Measurements from ENCODE around the gene CYP4B1. TPM values are rescaled to one million over a fixed set of nuclear protein-coding genes. Genes with fewer than 3 reads are reported as not detected.

Gene CYP4B1
- total RNA-seq, 4 donors from 2014 or later: 224 to 730 (median 336) TPM

DNA sequence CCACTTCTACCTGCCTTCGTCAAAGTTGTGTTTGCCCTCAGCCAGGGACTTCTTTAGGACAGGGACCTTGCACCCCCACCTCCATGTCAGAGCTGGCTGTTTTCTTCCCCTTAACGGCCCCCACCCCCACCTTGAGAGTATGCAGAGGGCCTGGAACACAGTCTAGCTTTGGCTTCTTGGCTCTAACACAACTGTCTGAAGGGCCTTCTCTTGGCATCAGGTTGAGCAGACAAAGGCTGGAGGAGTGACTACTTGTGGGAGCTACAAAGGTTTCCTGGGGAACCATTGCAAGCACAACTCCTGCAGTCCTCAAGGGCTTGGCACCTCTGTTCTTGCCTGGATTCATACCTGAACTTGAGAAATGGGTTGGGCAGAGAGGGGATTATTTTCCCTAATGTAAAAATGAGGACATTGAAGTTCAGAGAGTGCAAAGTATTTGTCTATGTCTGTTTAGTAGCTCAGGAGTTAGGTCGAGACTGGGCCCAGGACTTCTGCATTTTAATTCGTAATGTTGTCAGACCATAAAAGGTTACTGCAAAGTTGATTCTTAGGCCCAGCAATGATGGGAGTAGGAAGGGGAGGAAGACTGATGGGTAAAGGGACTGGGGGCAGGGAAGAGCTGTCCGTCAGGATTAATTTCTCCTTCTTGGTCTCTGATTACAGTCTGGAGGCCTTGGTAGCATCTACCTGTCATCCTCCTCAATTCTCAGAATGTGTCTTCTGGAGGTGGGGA is 2.6 kb downstream of the CYP4B1 start:
- no peak for TF ChIP-seq CTCF (IDR thresholded peaks at IDR 0.05; ENCODE audit: low read depth)

DNA sequence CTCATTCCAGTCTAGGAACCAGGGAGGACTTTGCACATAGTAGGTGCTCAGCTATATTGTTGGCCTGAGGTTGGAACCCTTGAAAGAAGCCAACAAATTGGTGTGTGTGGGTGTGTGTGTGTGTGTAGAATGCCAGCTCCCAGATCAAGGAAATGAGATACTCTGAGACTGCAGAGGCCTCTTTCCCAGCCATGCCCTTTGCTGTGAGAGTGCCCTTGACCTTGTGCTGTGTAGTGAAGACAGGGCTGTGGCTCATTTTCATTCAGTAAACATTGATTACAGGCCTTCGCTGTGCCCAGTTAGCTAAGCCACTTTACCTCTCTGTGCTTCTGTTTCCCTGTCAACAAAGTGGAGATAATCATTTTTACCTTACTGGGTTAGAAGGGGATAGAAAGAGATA is 3.2 kb downstream of the CYP4B1 start:
- TF ChIP-seq CTCF (IDR thresholded peaks at IDR 0.05; ENCODE audit: low read depth): no peak

DNA sequence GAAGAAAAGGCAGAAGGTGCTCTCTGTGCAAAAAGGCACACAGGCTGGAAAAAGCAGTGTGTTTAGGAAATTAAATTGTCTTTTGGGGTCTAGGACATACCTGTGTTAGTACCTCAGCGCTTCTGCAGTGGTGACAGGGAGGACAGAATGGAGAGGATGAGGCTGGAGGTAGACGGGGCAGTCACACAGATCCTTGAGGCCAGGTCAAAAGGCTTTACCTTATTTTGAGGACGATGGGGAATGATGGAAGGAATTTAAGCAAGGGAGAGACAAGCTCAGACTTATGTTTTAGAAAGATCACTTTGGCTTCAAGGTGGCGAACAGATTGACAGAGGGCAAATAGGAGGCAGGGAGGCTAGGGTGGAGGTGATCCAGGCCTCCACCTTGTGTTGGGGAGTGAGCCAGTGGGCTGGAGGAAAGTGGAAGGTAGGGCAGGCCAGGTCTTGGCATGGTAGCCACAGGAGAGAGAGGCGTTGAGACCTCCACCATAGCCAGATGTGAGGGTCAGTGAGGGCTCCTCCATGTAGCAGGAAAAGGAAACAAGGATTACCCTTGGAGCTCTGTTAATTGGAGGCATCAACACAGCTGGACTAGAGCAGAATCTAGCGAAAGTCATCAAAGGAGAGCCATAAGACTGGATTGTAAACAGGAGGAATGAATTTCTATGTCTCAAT is 4.2 kb downstream of the CYP4B1 start:
- TF ChIP-seq CTCF (IDR thresholded peaks at IDR 0.05; ENCODE audit: low read depth): no peak

- TF ChIP-seq CTCF (IDR thresholded peaks at IDR 0.05; ENCODE audit: low read depth): no peak
Observed at GRCh38 chr1:46804027-46804889, 5.4 kb downstream of the CYP4B1 start.

DNA sequence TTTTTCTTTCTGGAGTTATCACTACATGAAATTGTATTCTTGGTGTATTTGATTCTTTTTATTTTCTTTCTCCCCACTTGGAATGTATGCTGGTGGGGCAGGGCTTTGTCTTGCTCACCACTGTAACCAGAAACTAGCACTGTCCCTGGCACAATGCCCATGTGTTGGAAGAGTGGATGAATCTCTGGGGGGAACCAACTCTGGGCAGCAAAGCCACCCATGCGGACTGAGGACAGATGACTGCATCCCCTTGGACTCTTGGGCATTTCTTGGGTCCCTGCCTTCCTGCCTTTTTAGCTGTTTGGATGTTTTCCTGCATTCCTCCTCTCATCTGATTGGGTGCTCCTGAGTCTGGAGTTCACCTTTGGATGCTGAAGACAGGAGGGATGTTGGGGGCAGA is 6.1 kb downstream of the CYP4B1 start:
- TF ChIP-seq CTCF (IDR thresholded peaks at IDR 0.05; ENCODE audit: low read depth): no peak

DNA sequence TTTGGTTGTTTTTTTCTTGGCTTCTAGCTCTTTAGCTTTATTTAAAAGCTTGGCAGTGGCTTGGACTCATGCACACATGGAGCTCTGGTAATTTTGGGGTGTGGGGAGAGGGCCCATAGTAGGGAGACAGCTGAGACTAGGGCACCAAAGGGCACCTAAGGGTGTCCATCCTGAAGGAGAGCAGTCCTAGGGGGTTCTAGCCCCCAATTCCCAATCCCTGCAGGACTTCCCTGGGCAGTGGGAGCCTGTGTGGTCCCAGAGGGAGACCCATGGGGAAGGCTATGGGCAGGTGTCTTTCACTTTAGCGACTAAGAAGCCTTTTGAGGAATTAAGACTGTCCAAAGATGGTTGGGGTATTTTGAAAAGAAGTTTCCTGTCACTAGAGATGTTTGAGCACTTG is 6.9 kb downstream of the CYP4B1 start:
- no peak for TF ChIP-seq CTCF (IDR thresholded peaks at IDR 0.05; ENCODE audit: low read depth)
